HG02973 (cell line): ENCODE measurements around the gene LCMT1.

Experiments used
- ATAC-seq: cut with Tn5 transposase; IDR thresholded peaks from one replicate; pipeline ENCODE4 v1.9.1; 2021; ENCODE audit warnings: moderate library complexity; ENCODE audit not compliant: unreplicated experiment

The LCMT1 gene

DNA sequence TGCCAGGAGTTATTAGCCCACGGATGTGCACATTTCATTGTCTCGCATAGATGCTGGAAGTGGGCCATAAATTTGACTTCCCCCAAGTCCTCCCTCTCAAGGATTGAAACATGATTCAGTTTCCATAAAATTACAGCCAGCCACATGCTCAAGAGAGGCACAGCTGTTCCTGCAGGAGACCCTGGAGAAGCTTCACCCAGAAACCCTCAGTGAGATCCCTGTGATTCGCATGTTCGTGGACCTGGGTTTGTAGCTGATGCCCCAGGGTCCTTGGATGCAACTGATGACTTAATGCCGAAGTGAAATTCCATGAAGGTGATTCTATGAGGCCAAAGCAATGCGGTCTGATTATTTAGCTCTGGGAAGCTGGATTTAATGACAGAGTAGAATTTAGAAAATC, 80.6 kb downstream of the LCMT1 start:
- ATAC-seq = no peak

DNA sequence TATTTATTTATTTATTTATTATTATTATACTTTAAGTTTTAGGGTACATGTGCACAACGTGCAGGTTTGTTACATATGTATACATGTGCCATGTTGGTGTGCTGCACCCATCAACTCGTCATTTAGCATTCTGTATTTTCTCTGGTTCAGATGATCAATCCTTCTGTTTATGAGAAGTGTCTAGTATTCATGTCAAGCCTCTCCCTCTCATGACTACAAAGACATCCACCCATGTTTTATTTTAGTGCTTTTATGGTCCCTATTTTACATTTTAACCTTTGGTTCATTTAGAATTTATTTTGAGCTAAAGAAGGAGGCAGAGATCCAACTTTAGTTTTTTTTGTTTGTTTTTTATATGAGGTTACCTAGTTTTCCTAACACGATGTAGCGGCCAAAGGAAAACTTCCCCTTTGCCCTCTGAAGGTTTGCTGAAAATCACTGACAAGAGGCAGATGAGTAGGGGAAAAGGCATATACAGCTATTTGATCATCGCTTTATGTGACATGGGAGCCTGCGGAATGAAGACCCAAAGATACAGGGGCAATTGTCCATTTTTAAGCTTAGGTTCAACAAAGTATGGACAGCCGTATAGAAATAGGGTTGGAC, 82.8 kb downstream of the LCMT1 start:
- ATAC-seq = no peak

GRCh38 chr16:25198021-25198420, 86.5 kb downstream of the LCMT1 start:
- no peak for ATAC-seq

- ATAC-seq = no peak
Measured at GRCh38 chr16:25199457-25199856, 87.9 kb downstream of the LCMT1 start.

DNA sequence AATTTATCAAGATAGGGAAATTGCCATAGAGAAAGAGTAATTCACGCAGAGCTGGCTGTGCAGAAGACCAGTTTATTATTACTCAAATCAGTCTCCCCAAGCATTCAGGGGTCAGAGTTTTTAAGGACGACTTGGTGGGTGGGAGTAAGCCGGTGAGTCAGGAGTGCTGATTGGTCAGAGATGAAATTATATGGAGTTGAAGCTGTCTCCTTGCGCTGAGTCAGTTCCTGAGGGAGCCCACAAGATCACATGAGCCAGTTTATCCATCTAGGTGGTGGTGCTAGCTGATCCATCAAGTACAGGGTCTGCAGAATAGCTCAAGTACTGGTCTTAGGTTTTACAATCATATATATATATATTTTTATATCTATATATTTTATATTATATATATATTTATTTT, 99.2 kb downstream of the LCMT1 start:
- ATAC-seq = no peak

DNA sequence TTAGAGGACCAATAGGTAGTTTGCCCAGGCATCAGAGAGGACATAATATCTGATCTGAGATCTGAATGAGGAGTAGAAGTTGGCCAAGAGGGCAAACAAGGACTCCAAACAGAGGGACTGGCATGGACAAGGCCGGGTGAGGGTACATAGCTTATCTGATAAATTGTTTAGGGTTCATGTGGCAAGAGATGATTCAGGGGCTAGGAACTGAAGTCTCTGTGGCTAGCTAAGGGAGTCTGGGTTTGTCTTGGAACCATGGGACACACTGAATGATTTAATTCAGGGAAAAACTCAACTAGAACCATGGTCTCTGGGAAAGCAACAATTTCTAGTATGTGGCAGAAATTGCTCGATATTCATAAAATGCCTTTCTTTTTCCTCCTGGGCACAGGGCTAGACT, 101.1 kb downstream of the LCMT1 start:
- ATAC-seq = no peak

DNA sequence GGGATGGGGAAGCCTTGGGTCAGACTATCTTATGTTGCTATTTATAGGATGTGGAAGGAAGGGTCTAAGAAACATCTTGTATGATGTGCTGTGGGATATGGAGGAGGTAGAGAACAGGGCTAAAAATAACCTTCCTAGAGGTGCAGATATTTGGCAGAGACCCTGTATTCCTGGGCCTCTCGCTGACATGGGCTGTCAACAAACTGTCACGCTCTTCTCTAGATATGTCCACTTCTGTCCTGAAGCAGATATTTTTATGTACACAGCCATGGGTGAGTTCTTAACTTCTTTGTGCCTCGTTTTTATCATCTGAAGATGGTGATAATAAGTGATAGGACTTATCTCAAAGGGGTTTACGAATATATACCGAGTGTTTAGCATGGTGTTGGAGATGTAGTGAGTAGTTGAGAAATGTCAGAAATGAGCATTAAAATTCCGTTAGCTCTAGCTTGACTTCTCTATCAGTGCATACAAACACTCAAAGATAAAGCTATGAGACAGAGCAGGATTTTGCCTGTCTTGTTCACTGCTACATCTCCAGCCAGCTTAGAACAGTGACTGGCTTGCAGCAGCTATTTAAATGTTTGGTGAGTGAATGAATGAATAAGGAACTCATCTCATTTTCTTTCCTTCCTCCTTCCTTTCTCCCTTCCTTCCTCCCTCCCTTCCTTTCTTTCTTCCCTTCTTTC, 102.3 kb downstream of the LCMT1 start:
- no peak for ATAC-seq

GRCh38 chr16:25217112-25217511, 105.6 kb downstream of the LCMT1 start:
- no peak for ATAC-seq

DNA sequence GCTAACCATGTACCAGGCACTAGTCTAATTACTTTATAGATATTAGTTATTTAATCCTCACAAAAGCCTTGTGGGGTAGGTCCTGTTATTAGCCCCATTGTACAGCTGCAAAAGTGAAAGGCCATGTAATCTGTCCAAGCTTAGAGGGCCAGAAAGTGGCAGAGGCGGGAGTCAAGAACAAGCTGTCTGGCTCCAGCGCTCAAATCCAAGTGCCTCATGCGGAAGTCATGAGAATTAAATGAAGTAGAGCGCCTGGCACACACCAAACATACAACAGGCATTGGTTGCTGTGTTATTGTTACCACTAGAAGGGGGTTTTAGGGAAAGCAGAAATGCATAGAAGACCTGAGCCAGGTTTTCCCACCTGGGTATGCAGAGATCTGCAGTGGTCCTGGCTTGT, 106.4 kb downstream of the LCMT1 start:
- no peak for ATAC-seq

GRCh38 chr16:25219070-25219737, 107.7 kb downstream of the LCMT1 start:
- no peak for ATAC-seq

- no peak for ATAC-seq
Measured at GRCh38 chr16:25222959-25223358, 111.4 kb downstream of the LCMT1 start.

DNA sequence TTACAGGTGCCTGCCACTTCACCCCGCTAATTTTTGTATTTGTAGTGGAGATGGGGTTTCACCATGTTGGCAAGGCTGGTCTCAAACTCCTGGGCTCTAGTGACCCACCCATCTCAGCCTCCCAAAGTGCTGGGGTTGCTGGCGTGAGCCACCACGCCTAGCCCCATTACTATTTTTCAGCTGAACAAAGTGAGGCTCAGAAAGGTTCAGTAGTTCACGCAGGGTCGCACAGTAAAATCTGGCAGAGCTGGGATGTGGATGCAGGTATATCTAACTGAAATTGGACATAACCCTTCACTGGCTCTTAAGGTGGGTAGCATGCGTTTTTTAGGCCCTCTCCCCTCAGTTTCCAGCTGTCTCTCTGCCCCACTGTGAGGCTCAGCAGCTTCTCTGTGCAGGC, 112.4 kb downstream of the LCMT1 start:
- ATAC-seq = no peak

DNA sequence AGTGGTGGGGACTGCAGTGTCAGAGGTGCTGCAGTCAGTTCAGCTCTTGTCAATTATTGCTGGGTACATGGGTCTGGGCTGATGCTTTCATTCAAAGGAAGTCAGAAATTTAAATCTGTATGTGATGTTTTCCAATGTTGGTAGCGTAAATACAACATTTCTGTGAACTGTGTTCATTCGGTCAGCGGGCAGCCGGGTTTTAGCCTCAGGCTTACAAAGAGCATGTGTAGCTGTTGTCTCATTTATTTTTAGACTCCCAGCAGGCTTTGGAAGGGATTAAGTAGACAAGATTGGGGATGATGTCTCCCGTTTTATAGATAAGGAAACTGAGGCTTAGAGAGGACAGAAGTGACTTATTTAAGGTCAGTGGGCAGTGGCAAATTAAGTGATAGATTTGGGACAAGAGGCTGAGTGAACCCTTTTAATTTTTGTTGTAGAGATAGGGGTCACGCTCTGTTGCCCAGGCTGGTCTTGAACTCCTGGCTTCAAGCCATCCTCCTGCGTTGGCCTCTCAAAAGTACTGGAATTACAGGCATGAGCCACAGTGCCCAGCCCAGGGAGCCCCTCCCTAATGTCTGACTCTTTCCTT, 113.3 kb downstream of the LCMT1 start:
- ATAC-seq = no peak
